ENCODE results near the gene MYO3B. TPM values are rescaled to one million over a fixed set of nuclear protein-coding genes. Genes with fewer than 3 reads are reported as not detected.

Gene MYO3B
- total RNA-seq, 1 donor from 2014 or later = not detected

GRCh38 chr2:170335351-170335750, 157.4 kb downstream of the MYO3B start:
- H3K27ac Mint-ChIP-seq = no peak overlapping the region
- H3K4me3 Mint-ChIP-seq = no peak overlapping the region
- no peaks in the 10 kb centered on the region for H3K9me3 Mint-ChIP-seq
- ChIA-PET POLR2A (no interaction called here), CTCF (no interaction called here)
- peaks cover 6% of the 10 kb centered on the region for H3K27me3 Mint-ChIP-seq
- TF ChIP-seq CTCF (IDR thresholded peaks at IDR 0.05) = no peak
- no peaks in the 10 kb centered on the region for H3K36me3 Mint-ChIP-seq (ENCODE audit: low read depth)
- no peaks in the 10 kb centered on the region for H3K4me1 Mint-ChIP-seq
- ATAC-seq (ENCODE audit: low read depth) (no peak), DNase-seq (no peak)
- intact Hi-C loops (cut with micrococcal nuclease) = no loop called here

GRCh38 chr2:170336408-170336807, 158.5 kb downstream of the MYO3B start:
- CTCF ChIA-PET = no interaction called here
- Mint-ChIP-seq H3K4me3 (no peak overlapping the region), H3K4me1 (no peaks in the 10 kb centered on the region), H3K27me3 (peaks cover 2% of the 10 kb centered on the region), H3K36me3 (ENCODE audit: low read depth) (no peaks in the 10 kb centered on the region), H3K9me3 (no peaks in the 10 kb centered on the region), H3K27ac (no peak overlapping the region)
- no peak for TF ChIP-seq CTCF (IDR thresholded peaks at IDR 0.05)
- DNase-seq = no peak
- POLR2A ChIA-PET = no interaction called here
- no peak for ATAC-seq (ENCODE audit: low read depth)
- intact Hi-C loops (cut with micrococcal nuclease) = no loop called here

- POLR2A ChIA-PET = no interaction called here
Observed at GRCh38 chr2:170336916-170337315, 159.0 kb downstream of the MYO3B start.

GRCh38 chr2:170339322-170339721, 161.4 kb downstream of the MYO3B start:
- ChIA-PET CTCF (no interaction called here), POLR2A (no interaction called here)
- no peaks in the 10 kb centered on the region for H3K36me3 Mint-ChIP-seq (ENCODE audit: low read depth)
- no peaks in the 10 kb centered on the region for H3K27me3 Mint-ChIP-seq
- no peak for TF ChIP-seq CTCF (IDR thresholded peaks at IDR 0.05)
- intact Hi-C loops (cut with micrococcal nuclease) = no loop called here
- no peak overlapping the region for H3K27ac Mint-ChIP-seq
- no peaks in the 10 kb centered on the region for H3K9me3 Mint-ChIP-seq
- DNase-seq (no peak), ATAC-seq (ENCODE audit: low read depth) (no peak)
- H3K4me3 Mint-ChIP-seq = no peak overlapping the region
- H3K4me1 Mint-ChIP-seq = no peaks in the 10 kb centered on the region

More at GRCh38 chr2:170336916-170337315, 159.0 kb downstream of the MYO3B start:
- no peaks in the 10 kb centered on the region for H3K4me1 Mint-ChIP-seq
- H3K4me3 Mint-ChIP-seq = no peak overlapping the region
- no peak overlapping the region for H3K27ac Mint-ChIP-seq
- H3K36me3 Mint-ChIP-seq (ENCODE audit: low read depth) = no peaks in the 10 kb centered on the region
- DNase-seq (no peak), ATAC-seq (ENCODE audit: low read depth) (no peak)
- intact Hi-C loops (cut with micrococcal nuclease) = no loop called here
- no peaks in the 10 kb centered on the region for H3K9me3 Mint-ChIP-seq
- no peak for TF ChIP-seq CTCF (IDR thresholded peaks at IDR 0.05)
- H3K27me3 Mint-ChIP-seq = peaks cover 2% of the 10 kb centered on the region
- CTCF ChIA-PET = no interaction called here

- intact Hi-C loops (cut with micrococcal nuclease) = no loop called here
- Mint-ChIP-seq H3K27ac (no peak overlapping the region), H3K4me3 (no peak overlapping the region), H3K9me3 (no peaks in the 10 kb centered on the region), H3K27me3 (no peaks in the 10 kb centered on the region), H3K4me1 (no peaks in the 10 kb centered on the region), H3K36me3 (ENCODE audit: low read depth) (no peaks in the 10 kb centered on the region)
- DNase-seq = no peak
- TF ChIP-seq CTCF (IDR thresholded peaks at IDR 0.05) = no peak
- ChIA-PET POLR2A (no interaction called here), CTCF (no interaction called here)
- no peak for ATAC-seq (ENCODE audit: low read depth)
Observed at GRCh38 chr2:170339750-170340692, 162.1 kb downstream of the MYO3B start.

Measured in activated B cell treated with CpG ODN at 0.5 μM for 24 hours (primary cell).